Left ventricle myocardium superior (tissue), 1 donor: ENCODE measurements around the gene FBLIM1. TPM values are rescaled to one million over a fixed set of nuclear protein-coding genes. Genes with fewer than 3 reads are reported as not detected.
A peak's percentile ranks its signal among the peaks of the same experiment; 100 is the strongest.
"Not testable (repeated sequence)": the region's sequence is repeated elsewhere in the genome, so short reads cannot be mapped to it uniquely, and the experiment has no call there.

Experiments used
- ATAC-seq: fragments of 200-7000 bp; cut with Tn5 transposase; one replicate; pipeline ENCODE4 v1.9.1; 2020; ENCODE audit warnings: mild to moderate bottlenecking, moderate library complexity
- DNase-seq: peaks from one replicate; pipeline ENCODE4 v3.0.0-alpha.2; 2020
- intact Hi-C: fragments of 100-400 bp; cut with micrococcal nuclease; formaldehyde crosslinking; loops from one replicate; pipeline ENCODE4 v1.11.0; 2022
- total RNA-seq: library from RNA; stranded (reverse); fragmentation: NEBNext Ultra II Directional; extraction: Animal tissue kit (Norgen Biotek cat#: 25700); gene quantifications from one replicate; pipeline ENCODE4 v1.2.1, GENCODE V29; 2021
- donor health status: DM: no; HTN: yes; CAD: no; lungs with severe emphysema.

The FBLIM1 gene
- total RNA-seq, 1 donor from 2014 or later: 100 TPM

GRCh38 chr1:15799004-15799867 lies 40.6 kb downstream of the FBLIM1 start:
- peak; percentile 68 for ATAC-seq
- intact Hi-C loops: loop anchor here (10.0 kb wide), 1 partner anchor 196 kb away; no protein-coding TSS in a partner anchor
- DNase-seq: peak; percentile 54

DNA sequence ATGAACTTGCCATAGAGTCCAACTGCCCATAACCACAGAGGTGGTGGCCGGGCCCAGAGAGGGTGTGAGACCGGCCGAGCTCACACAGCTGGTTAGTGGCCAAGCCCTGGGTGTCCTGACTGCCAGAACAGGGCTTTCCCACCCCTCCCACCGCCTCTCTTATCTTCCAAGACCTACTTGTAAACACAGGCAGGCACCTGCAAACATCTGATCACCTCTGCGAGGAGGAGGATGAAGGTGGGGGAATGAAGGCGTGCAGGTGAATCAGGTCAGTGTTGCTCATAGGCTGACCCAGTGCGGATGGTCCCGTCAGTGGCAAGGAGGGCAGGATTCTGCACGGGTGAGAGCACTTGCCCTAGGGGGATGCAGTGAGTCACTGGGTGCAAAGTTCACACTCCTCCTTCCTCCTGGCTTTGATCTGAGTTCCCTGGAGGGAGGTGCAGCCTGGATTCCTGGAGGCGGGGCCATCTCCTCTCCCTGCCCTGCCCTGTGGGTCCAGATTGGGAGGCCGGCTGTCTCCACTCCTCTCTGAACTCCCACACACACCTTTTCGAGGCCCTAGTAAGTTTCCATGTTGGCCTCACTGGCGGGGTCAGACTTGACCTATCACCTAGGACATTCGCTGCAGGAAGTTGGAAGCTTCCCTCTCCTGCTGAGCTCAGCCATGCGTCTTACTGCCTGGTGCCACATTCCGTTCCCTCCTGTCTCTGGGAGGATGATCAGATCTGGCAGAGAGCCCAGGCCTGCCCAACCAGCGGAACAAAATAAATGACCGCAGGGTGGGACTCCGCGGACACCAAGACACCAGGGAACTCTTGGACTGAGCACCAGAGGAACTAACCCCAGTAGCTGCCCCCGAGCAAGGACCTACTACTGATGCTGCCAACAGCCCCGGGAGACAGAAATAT lies 41.6 kb downstream of the FBLIM1 start:
- peak; percentile 33 for DNase-seq
- ATAC-seq: peak; percentile 42
- intact Hi-C loops: loop anchor here (10.0 kb wide), 1 partner anchor 195 kb away; no protein-coding TSS in a partner anchor

GRCh38 chr1:15802234-15802965 lies 43.8 kb downstream of the FBLIM1 start:
- intact Hi-C loops: no loop called here
- no peak for ATAC-seq
- DNase-seq: no peak

GRCh38 chr1:15803380-15803779 lies 44.8 kb downstream of the FBLIM1 start:
- intact Hi-C loops: no loop called here
- DNase-seq (no peak), ATAC-seq (no peak)

DNA sequence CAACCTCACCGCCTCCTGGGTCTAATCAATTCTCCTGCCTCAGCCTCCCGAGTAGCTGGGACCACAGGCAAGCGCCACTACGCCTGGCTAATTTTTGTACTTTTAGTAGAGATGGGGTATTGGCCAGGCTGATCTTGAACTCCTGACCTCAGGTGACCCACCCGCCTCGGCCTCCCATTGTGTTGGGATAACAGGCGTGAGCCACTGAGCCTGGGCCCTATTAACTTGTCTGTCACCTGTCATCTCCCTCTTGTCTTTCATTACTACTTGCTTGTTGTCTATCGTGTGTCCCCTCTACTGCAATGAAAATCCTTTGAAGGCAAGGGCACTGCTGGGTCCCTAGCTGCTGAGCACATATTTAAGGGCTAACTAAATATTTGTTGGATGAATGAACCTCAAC lies 45.5 kb downstream of the FBLIM1 start:
- DNase-seq: no peak
- no peak for ATAC-seq
- intact Hi-C loops: no loop called here

DNA sequence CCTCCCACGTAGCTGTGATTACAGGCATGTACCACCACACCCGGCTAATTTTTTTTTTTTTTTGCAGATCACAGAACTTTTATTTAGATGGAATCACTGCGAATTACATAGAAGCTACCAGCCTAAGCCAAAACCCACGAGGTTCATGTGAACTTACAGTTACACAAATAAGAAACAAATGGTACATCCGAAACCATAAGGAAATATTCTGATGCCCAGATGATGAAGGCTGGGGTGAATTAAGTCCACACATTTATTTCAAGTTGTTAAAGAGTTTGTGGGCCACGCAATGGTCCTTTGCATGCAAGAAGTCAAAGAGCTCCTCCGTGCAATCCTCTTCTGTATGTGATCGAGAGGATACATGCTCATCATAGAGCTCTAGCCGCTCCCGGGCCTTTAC lies 48.5 kb downstream of the FBLIM1 start:
- intact Hi-C loops: no loop called here
- no peak for ATAC-seq
- DNase-seq: no peak

GRCh38 chr1:15807549-15807948 lies 49.0 kb downstream of the FBLIM1 start, which contains the start of gene UQCRHL:
TSS of gene UQCRHL (minus strand) at chr1:15807649. CDS start at chr1:15807649, 0 bp downstream.
- intact Hi-C loops, DNase-seq, ATAC-seq: not testable (repeated sequence)

GRCh38 chr1:15808955-15809354 lies 50.4 kb downstream of the FBLIM1 start:
- no peak for ATAC-seq
- intact Hi-C loops: no loop called here
- DNase-seq: no peak

DNA sequence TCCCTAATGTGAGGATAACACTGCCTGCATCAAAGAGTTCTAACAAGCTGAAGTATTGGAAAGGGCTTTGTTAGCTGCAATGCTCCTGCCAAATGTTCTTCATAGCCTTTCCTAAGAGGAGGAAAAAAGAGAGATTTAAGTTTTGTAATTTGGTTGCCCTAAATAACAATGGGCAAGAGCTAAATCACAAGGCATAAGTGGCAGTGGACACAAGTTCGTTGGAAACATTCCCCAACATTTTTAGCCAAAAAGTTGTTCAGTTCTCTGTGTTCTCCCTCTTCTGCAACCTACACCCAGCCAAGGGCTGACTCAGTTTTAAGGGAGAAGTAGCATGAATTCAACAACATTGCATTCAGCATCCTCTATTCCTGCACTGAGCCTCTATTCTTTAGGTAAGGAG lies 51.5 kb downstream of the FBLIM1 start:
- ATAC-seq (no peak), DNase-seq (no peak)
- intact Hi-C loops: loop anchor here (10.0 kb wide), 1 partner anchor 175 kb away; no protein-coding TSS in a partner anchor

- no peak for DNase-seq
- intact Hi-C loops: loop anchor here (10.0 kb wide), 1 partner anchor 168 kb away; no protein-coding TSS in a partner anchor
- no peak for ATAC-seq
These were observed 58.1 kb downstream of the FBLIM1 start for GRCh38 chr1:15816674-15817073.

- ATAC-seq (no peak), DNase-seq (no peak)
- intact Hi-C loops: no loop called here
These were observed 61.9 kb downstream of the FBLIM1 start for GRCh38 chr1:15820478-15820877.

DNA sequence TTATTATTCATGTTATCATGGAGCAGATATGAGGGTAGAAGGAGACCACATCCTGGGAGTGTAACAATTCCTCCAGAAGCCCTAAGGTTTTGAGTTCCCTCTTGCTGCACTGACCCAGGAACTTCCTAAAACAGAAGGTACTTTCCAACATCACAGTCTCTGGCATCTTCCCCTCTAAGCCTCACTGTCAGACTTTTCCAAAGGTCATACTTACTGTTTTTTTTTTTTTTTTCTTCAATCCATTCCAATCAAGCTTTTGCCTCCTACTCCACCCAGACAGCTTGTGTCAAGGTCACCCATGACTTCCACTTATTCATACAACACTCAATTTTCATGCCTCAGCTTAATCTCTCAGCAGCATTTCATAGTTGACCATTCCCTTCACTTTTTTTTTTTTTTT lies 67.2 kb downstream of the FBLIM1 start:
- DNase-seq: no peak
- ATAC-seq: no peak
- intact Hi-C loops: no loop called here

GRCh38 chr1:15826810-15827507 lies 68.4 kb downstream of the FBLIM1 start:
- no peak for ATAC-seq

DNA sequence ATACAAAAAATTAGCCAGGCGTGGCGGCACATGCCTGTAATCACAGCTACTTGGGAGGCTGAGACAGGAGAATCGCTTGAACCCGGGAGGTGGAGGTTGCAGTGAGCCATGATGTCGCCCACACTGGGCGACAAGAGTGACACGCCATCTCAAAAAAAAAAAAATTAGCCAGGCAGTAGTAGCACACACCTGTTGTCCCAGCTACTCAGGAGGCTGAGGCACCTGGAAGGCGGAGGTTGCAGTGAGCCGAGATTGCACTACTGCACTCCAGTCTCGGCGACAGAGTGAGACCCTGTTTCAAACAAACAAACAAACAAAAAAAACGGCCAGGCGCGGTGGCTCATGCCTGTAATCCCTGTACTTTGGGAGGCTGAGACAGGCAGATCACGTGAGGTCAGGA lies 69.0 kb downstream of the FBLIM1 start:
- intact Hi-C loops: not testable (repeated sequence)

More at GRCh38 chr1:15826810-15827507, 68.4 kb downstream of the FBLIM1 start:
- intact Hi-C loops: no loop called here
- no peak for DNase-seq

GRCh38 chr1:15828931-15829330 lies 70.3 kb downstream of the FBLIM1 start:
- intact Hi-C loops, ATAC-seq, DNase-seq: not testable (repeated sequence)

More for the DNA sequence above, 69.0 kb downstream of the FBLIM1 start:
- not testable (repeated sequence) for DNase-seq, ATAC-seq

GRCh38 chr1:15830258-15830657 lies 71.7 kb downstream of the FBLIM1 start:
- intact Hi-C loops: loop anchor here (10.0 kb wide), 1 partner anchor 75 kb away; no protein-coding TSS in a partner anchor
- DNase-seq (no peak), ATAC-seq (no peak)

DNA sequence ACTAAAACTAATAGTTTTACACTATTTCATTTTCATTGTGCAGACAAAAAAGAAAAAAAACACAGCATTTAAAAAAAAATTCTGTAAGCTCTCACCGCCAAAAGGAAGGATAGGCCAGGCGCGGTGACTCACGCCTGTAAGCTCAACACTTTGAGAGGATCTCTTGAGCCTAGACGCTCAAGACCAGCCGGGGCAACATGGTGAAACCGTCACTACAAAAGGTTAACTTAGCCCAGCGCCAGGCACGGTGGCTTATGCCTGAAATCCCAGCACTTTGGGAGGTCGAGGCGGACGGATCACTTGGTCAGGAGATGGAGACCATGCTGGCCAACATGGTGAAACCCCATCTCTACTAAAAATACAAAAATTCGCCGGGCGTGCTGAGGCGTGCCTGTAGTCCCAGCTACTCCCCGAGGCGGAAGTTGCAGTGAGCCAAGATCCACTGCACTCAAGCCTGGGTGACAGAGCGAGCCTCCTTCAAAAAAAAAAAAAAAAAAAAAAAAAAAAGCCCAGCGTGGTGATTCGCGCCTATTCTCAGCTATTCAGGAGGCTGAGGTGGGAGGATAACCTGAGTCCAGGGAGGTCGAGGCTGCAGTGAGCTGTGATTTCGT lies 74.6 kb downstream of the FBLIM1 start:
- ATAC-seq (no peak), DNase-seq (peak; percentile 53)
- intact Hi-C loops: loop anchor here (10.0 kb wide), 1 partner anchor 72 kb away; no protein-coding TSS in a partner anchor
